ENCODE measurements around the gene PCCA.

DNA sequence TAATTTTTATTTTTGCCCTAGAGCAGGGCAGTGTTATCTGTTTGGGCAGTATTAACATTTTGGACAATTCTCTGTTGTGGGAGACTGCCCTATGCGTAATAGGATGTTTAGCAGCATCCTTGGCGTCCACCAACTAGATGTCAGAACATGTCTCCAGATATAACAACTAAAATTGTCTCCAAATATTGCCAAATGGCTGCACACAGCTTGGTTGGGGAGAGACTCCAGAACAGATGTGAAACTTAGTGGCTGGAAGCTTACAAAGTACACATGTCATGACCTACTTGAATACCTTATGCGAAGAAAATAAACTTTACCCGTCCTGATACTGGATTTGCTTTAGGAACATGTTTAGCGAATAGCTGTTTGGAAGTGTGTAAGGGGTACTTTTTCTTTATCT lies 376.7 kb downstream of the PCCA start:
- no peak for TF ChIP-seq HNRNPUL1 (IDR thresholded peaks at IDR 0.05; ENCODE audit: low read depth, low read length)
- TF ChIP-seq EP300 (IDR thresholded peaks at IDR 0.05; ENCODE audit: low read depth in 2 of 2, low read length in 2 of 2), result no peak
- no peak for TF ChIP-seq EP300 (CRISPR knock-in tag; IDR thresholded peaks at IDR 0.05; ENCODE audit: borderline replicate concordance)
